GM18870 (cell line): ENCODE data around the gene C1GALT1.
"Not testable (repeated sequence)": the region's sequence is repeated elsewhere in the genome, so short reads cannot be mapped to it uniquely, and the experiment has no call there.

Experiments
- ATAC-seq: cut with Tn5 transposase; IDR thresholded peaks from one replicate; pipeline ENCODE4 v1.9.1; 2021; ENCODE audit warnings: moderate library complexity; ENCODE audit not compliant: unreplicated experiment

C1GALT1 gene

GRCh38 chr7:7182156-7183060 is at the start of gene C1GALT1:
TSS of gene C1GALT1 (plus strand) at chr7:7182544. CDS start at chr7:7234320, 51,776 bp downstream.
- ATAC-seq: peak; percentile 79

GRCh38 chr7:7134046-7134445 is 48.3 kb upstream of the C1GALT1 start:
- ATAC-seq: no peak

- no peak for ATAC-seq
Measured at GRCh38 chr7:7135074-7135473, 47.3 kb upstream of the C1GALT1 start.

- not testable (repeated sequence) for ATAC-seq
Measured at GRCh38 chr7:7135924-7136323, 46.4 kb upstream of the C1GALT1 start.

GRCh38 chr7:7136466-7137381 is 45.6 kb upstream of the C1GALT1 start:
- ATAC-seq: no peak

GRCh38 chr7:7138897-7139296 is 43.4 kb upstream of the C1GALT1 start:
- no peak for ATAC-seq

- not testable (repeated sequence) for ATAC-seq
Measured at GRCh38 chr7:7143404-7143803, 38.9 kb upstream of the C1GALT1 start.

- not testable (repeated sequence) for ATAC-seq
Measured at GRCh38 chr7:7145151-7145550, 37.2 kb upstream of the C1GALT1 start.

- ATAC-seq: no peak
Measured at GRCh38 chr7:7146837-7147236, 35.5 kb upstream of the C1GALT1 start.

GRCh38 chr7:7148798-7149481 is 33.4 kb upstream of the C1GALT1 start:
- ATAC-seq: no peak

GRCh38 chr7:7151285-7151684 is 31.1 kb upstream of the C1GALT1 start:
- no peak for ATAC-seq

- no peak for ATAC-seq
Measured at GRCh38 chr7:7151865-7152264, 30.5 kb upstream of the C1GALT1 start.

- no peak for ATAC-seq
Measured at GRCh38 chr7:7152315-7152714, 30.0 kb upstream of the C1GALT1 start.

- ATAC-seq: not testable (repeated sequence)
Measured at GRCh38 chr7:7154355-7154754, 28.0 kb upstream of the C1GALT1 start.

GRCh38 chr7:7156663-7157062 is 25.7 kb upstream of the C1GALT1 start:
- ATAC-seq: no peak

- ATAC-seq: peak; percentile 86
Measured at GRCh38 chr7:7157177-7157886, 25.0 kb upstream of the C1GALT1 start.

GRCh38 chr7:7157887-7158271 is 24.5 kb upstream of the C1GALT1 start:
- ATAC-seq: no peak

GRCh38 chr7:7159063-7159658 is 23.2 kb upstream of the C1GALT1 start:
- ATAC-seq: no peak

GRCh38 chr7:7164591-7164990 is 17.8 kb upstream of the C1GALT1 start:
- no peak for ATAC-seq

GRCh38 chr7:7165372-7165771 is 17.0 kb upstream of the C1GALT1 start:
- no peak for ATAC-seq
